ENCODE measurements around the gene FKBP6.
"Not testable (repeated sequence)": the region's sequence is repeated elsewhere in the genome, so short reads cannot be mapped to it uniquely, and the experiment has no call there.

DNA sequence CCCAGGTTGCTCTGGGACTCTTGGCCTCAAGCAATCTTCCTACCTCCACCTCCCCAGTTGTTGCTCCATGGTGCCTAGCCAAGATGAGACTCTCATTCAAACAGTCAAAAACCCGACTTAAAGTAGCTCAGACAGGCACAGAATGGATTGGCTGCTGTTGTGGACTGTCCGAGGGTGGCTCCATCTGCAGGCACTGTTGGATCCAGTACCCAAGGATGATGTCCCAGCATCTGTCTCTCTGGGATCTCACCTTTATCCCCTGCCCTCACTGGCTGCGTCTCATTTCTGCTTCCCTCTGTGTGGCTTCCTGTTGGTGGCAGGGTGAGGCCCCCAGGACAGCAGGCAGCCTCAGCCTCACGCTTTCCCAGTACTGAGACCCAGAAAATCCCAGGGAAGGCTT is 48.3 kb downstream of the FKBP6 start:
- TF ChIP-seq, protein P1, sequence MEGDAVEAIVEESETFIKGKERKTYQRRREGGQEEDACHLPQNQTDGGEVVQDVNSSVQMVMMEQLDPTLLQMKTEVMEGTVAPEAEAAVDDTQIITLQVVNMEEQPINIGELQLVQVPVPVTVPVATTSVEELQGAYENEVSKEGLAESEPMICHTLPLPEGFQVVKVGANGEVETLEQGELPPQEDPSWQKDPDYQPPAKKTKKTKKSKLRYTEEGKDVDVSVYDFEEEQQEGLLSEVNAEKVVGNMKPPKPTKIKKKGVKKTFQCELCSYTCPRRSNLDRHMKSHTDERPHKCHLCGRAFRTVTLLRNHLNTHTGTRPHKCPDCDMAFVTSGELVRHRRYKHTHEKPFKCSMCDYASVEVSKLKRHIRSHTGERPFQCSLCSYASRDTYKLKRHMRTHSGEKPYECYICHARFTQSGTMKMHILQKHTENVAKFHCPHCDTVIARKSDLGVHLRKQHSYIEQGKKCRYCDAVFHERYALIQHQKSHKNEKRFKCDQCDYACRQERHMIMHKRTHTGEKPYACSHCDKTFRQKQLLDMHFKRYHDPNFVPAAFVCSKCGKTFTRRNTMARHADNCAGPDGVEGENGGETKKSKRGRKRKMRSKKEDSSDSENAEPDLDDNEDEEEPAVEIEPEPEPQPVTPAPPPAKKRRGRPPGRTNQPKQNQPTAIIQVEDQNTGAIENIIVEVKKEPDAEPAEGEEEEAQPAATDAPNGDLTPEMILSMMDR (optimal IDR thresholded peaks at IDR 0.05 in 1 of 3, IDR thresholded peaks at IDR 0.05 in 1 of 3, conservative IDR thresholded peaks at IDR 0.05 in 1 of 3; ENCODE audit: extremely low read depth in 1 of 3, insufficient read depth in 2 of 3, low read length in 3 of 3) = not testable (repeated sequence)
- TF ChIP-seq EZH2 (IDR thresholded peaks at IDR 0.05; ENCODE audit: low read length) = not testable (repeated sequence)

Measured in keratinocyte (primary cell).